ENCODE results near the gene NFE2.

The NFE2 gene

GRCh38 chr12:54273981-54274380, 26.8 kb downstream of the NFE2 start (continued):
- TF ChIP-seq ZEB2 (tag by site-specific recombination; IDR thresholded peaks at IDR 0.05) (no peak; the same call in 1 of the 2 replicates), ZNF521 (tag by site-specific recombination; IDR thresholded peaks at IDR 0.05) (no peak), ZNF701 (tag by site-specific recombination; IDR thresholded peaks at IDR 0.05) (no peak), ZNF26 (tag by site-specific recombination; IDR thresholded peaks at IDR 0.05) (no peak), ZNF175 (tag by site-specific recombination; IDR thresholded peaks at IDR 0.05) (no peak), ZNF777 (tag by site-specific recombination; IDR thresholded peaks at IDR 0.05; ENCODE audit: borderline replicate concordance) (no peak), ZNF350 (tag by site-specific recombination; IDR thresholded peaks at IDR 0.05) (no peak), ZSCAN4 (tag by site-specific recombination; IDR thresholded peaks at IDR 0.05) (no peak), ZBTB48 (tag by site-specific recombination; IDR thresholded peaks at IDR 0.05) (no peak), ZNF221 (tag by site-specific recombination; IDR thresholded peaks at IDR 0.05; ENCODE audit: borderline replicate concordance) (no peak), HOXA7 (CRISPR knock-in tag; IDR thresholded peaks at IDR 0.05; ENCODE audit: borderline replicate concordance) (no peak), ELK4 (IDR thresholded peaks at IDR 0.05; ENCODE audit: borderline replicate concordance, low read depth, low read length) (no peak), BCL11B (tag by site-specific recombination; IDR thresholded peaks at IDR 0.05; ENCODE audit: low read depth) (no peak; the same call in 1 of the 2 replicates), HOXD13 (CRISPR knock-in tag; IDR thresholded peaks at IDR 0.05; ENCODE audit: borderline replicate concordance) (no peak), ZSCAN30 (tag by site-specific recombination; IDR thresholded peaks at IDR 0.05) (peak; percentile 78; the same call in 1 of the 2 replicates), ZNF610 (tag by site-specific recombination; IDR thresholded peaks at IDR 0.05; ENCODE audit: borderline replicate concordance) (no peak), ZNF488 (tag by site-specific recombination; IDR thresholded peaks at IDR 0.05) (0 out of 2 replicates have a peak, but pooled peaks have one; percentile 48), ZNF274 (IDR thresholded peaks at IDR 0.05; ENCODE audit: low read length) (no peak), ZNF274 (tag by site-specific recombination; IDR thresholded peaks at IDR 0.05; ENCODE audit: borderline replicate concordance) (no peak), ZNF768 (tag by site-specific recombination; IDR thresholded peaks at IDR 0.05) (no peak), KLF7 (tag by site-specific recombination; IDR thresholded peaks at IDR 0.05; ENCODE audit: borderline replicate concordance) (no peak), TCF7L2 (IDR thresholded peaks at IDR 0.05; ENCODE audit: borderline replicate concordance, low read depth, low read length) (no peak), KLF17 (tag by site-specific recombination; IDR thresholded peaks at IDR 0.05) (no peak), ZNF280D (tag by site-specific recombination; IDR thresholded peaks at IDR 0.05) (no peak), ZNF2 (tag by site-specific recombination; IDR thresholded peaks at IDR 0.05) (no peak), ZNF362 (tag by site-specific recombination; IDR thresholded peaks at IDR 0.05) (no peak), ZNF776 (tag by site-specific recombination; IDR thresholded peaks at IDR 0.05; ENCODE audit: borderline replicate concordance) (no peak), ZNF677 (tag by site-specific recombination; IDR thresholded peaks at IDR 0.05) (no peak), ZNF792 (tag by site-specific recombination; IDR thresholded peaks at IDR 0.05) (no peak)

Measured in HEK293 (cell line).